ENCODE data around the gene PTRH1.

PTRH1 gene

DNA sequence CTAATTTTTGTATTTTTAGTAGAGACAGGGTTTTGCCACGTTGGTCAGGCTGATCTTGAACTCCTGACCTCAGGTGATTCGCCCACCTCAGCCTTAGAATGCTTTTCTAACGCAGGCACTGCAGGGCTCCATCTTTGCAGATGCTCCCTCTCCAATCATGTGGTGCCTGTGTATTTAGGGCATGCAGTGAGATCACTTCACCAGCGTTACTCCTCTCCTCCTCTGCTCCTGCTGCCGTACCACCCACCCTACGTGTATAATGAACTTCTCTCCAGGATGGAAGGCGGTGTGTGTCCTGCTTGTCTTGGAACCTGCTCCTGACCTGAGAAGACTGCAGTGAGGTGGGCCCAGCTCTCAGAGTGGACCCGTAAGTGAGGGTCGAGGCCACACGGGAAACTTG is 22.3 kb downstream of the PTRH1 start:
- DNase-seq (ENCODE audit: low read depth, low spot score) = no peak
- POLR2A ChIA-PET = interaction anchor here (1.2 kb wide), 1 partner anchor 9 kb away, joined by 3 read pairs; no protein-coding TSS in a partner anchor
- CTCF ChIA-PET = no interaction called here

GRCh38 chr9:127692071-127692470 is 23.4 kb downstream of the PTRH1 start:
- no peak for DNase-seq (ENCODE audit: low read depth, low spot score)
- ChIA-PET CTCF (no interaction called here), POLR2A (interaction anchor here (1.2 kb wide), 1 partner anchor 8 kb away, joined by 3 read pairs; no protein-coding TSS in a partner anchor)
- H3K4me3 ChIP-seq (ENCODE audit: low read depth, low read length) = no peak overlapping the region
- TF ChIP-seq CTCF (IDR thresholded peaks at IDR 0.05; ENCODE audit: insufficient read depth, low read length, missing control alignments) = no peak

More for the DNA sequence above, 22.3 kb downstream of the PTRH1 start:
- no peak overlapping the region for H3K4me3 ChIP-seq (ENCODE audit: low read depth, low read length)
- TF ChIP-seq CTCF (IDR thresholded peaks at IDR 0.05; ENCODE audit: insufficient read depth, low read length, missing control alignments) = no peak

- POLR2A ChIA-PET = no interaction called here
- CTCF ChIA-PET = interaction anchor here (2.1 kb wide), 1 partner anchor 44 kb away, joined by 4 read pairs; the partner anchor contains the start of gene TOR2A
- no peak for TF ChIP-seq CTCF (IDR thresholded peaks at IDR 0.05; ENCODE audit: insufficient read depth, low read length, missing control alignments)
These were observed 24.7 kb downstream of the PTRH1 start for GRCh38 chr9:127690735-127691134.

DNA sequence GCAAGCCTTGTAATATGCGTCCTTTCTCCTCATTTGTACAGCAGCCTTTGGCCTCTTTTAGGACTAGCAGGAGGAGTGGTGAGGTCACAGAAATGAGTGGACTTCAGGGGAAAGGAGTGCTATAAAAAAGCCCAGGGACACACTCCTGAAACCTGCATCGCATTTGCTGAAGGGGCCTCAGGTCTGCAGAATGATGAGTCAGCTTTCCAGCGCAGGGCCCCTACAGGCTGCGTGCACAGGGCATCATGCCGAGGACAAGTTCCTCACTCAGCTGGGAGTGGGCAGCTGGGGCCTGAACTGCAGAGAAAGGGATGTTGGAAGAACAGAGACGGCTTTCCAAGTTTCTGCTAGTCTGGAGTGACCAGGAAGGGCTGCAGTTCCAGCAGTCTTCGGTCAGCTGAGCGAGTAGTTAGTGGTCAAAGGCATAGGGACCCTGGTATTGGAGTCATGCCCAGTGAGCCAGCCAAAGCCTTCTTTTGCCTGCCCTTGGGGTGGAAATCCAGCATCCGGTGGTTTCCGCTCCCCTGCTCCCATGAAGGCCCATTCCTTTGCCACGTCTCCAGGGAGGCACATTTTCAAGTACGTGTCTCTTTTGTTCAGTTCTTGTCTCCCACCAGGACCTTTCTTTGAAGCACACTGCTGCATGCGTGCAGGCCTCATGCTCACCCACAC is 26.0 kb downstream of the PTRH1 start:
- CTCF ChIA-PET = interaction anchor here (2.1 kb wide), 1 partner anchor 45 kb away, joined by 4 read pairs; the partner anchor contains the start of gene TOR2A
- POLR2A ChIA-PET = no interaction called here
- DNase-seq (ENCODE audit: low read depth, low spot score) = no peak
- H3K4me3 ChIP-seq (ENCODE audit: low read depth, low read length) = no peak overlapping the region
- TF ChIP-seq CTCF (IDR thresholded peaks at IDR 0.05; ENCODE audit: insufficient read depth, low read length, missing control alignments) = no peak

More at GRCh38 chr9:127690735-127691134, 24.7 kb downstream of the PTRH1 start:
- no peak for DNase-seq (ENCODE audit: low read depth, low spot score)
- no peak overlapping the region for H3K4me3 ChIP-seq (ENCODE audit: low read depth, low read length)

GRCh38 chr9:127686461-127687393 is 28.7 kb downstream of the PTRH1 start:
- DNase-seq (ENCODE audit: low read depth, low spot score) = no peak
- H3K4me3 ChIP-seq (ENCODE audit: low read depth, low read length) = no peak overlapping the region
- POLR2A ChIA-PET = no interaction called here
- CTCF ChIA-PET = interaction anchor here (2.3 kb wide), 1 partner anchor 48 kb away, joined by 6 read pairs; the partner anchor contains the start of gene TOR2A
- TF ChIP-seq CTCF (IDR thresholded peaks at IDR 0.05; ENCODE audit: insufficient read depth, low read length, missing control alignments) = no peak
